IPS-18c (cell line): ENCODE data around the gene ABCA7.

Experiments used
- H3K4me3 ChIP-seq: 2 replicates; pipeline ENCODE4 v1.7.0; 2013; ENCODE audit warnings: low read depth, mild to moderate bottlenecking, low read length, moderate library complexity; ENCODE audit not compliant: insufficient read depth
- H3K9me3 ChIP-seq: one replicate; pipeline ENCODE4 v1.6.1; 2013; ENCODE audit warnings: mild to moderate bottlenecking, low read length, moderate library complexity; ENCODE audit not compliant: control insufficient read depth, insufficient read depth

ABCA7 gene

DNA sequence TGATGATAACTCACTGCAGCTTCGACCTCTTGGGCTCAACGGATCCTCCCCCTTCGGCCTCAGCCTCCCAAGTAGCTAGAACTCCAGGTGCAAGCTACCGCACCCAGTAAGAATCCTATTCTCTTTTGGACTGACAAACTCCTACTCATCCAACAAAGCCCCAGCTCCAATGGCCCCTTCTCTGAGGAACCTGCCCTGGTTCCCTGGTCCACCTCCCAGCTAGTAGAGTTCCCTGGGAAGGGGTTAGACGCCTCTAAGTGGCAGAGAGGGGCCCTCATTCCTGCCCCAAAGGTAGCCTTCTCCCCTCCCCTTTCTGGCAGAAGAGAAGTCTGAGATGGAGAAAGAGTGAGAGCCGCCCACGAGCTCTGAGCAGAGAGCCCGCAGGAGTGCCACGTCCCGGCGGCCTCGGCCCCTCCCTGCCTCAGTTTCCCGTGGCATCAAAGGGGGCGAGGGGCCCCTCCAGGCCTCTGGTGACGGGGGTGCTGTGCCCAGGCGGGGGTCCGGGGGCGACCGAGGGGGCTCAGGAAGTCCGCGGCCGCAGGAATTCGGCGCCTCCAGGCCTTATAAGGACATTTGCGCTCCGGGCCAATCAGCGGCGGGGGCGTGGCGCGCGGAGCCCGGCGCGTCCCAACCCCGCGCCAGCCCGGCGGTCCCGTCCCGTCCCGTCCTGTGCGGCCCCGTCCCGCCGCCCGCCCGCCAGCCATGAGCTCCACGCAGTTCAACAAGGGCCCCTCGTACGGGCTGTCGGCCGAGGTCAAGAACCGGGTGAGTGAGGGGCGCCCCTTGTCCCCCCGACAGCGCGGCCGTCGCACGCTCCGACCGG, 13.7 kb upstream of the ABCA7 start, which contains the start of gene CNN2:
TSS of gene CNN2 (plus strand) at position 649 of the 823 bp plus-strand sequence. CDS start at position 703, 54 bp downstream.
- no peaks in the 10 kb centered on the region for H3K9me3 ChIP-seq

GRCh38 chr19:1026783-1027649, 12.9 kb upstream of the ABCA7 start:
- no peaks in the 10 kb centered on the region for H3K9me3 ChIP-seq
- H3K4me3 ChIP-seq: peak overlapping the region; percentile 94

More for the DNA sequence above, 13.7 kb upstream of the ABCA7 start, which contains the start of gene CNN2:
- peak within 1 kb of the TSS; percentile 94 for H3K4me3 ChIP-seq

GRCh38 chr19:1027650-1028061, 12.3 kb upstream of the ABCA7 start:
- peak overlapping the region; percentile 94 for H3K4me3 ChIP-seq
- H3K9me3 ChIP-seq: no peaks in the 10 kb centered on the region

GRCh38 chr19:1028062-1028926, 11.6 kb upstream of the ABCA7 start:
- H3K4me3 ChIP-seq: peak overlapping the region; percentile 94
- H3K9me3 ChIP-seq: no peaks in the 10 kb centered on the region

GRCh38 chr19:1032264-1032867, 7.5 kb upstream of the ABCA7 start:
- Histone ChIP-seq H3K9me3 (no peaks in the 10 kb centered on the region), H3K4me3 (no peak overlapping the region)

- Histone ChIP-seq H3K4me3 (no peak overlapping the region), H3K9me3 (no peaks in the 10 kb centered on the region)
Measured at GRCh38 chr19:1035998-1036621, 3.8 kb upstream of the ABCA7 start.

DNA sequence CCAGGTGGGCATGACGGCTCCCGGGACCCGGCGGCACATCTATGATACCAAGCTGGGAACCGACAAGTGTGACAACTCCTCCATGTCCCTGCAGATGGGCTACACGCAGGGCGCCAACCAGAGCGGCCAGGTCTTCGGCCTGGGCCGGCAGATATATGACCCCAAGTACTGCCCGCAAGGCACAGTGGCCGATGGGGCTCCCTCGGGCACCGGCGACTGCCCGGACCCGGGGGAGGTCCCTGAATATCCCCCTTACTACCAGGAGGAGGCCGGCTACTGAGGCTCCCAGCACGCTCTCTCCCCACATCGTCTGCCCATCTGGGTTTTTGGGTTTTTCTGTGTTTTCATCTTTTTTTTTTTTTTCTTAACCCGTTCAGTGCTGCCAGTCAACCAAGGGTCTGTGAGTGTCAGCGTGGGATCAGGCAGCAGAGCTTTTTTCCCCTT, 2.3 kb upstream of the ABCA7 start:
- Histone ChIP-seq H3K4me3 (no peak overlapping the region; the same call in 1 of the 2 replicates), H3K9me3 (no peaks in the 10 kb centered on the region)

- peak overlapping the region; percentile 40; the same call in 1 of the 2 replicates for H3K4me3 ChIP-seq
- H3K9me3 ChIP-seq: no peaks in the 10 kb centered on the region
Measured at GRCh38 chr19:1038978-1039645, 795 bp upstream of the ABCA7 start.

- peak overlapping the region; percentile 62 for H3K4me3 ChIP-seq
- no peaks in the 10 kb centered on the region for H3K9me3 ChIP-seq
Measured at GRCh38 chr19:1040476-1041271, 767 bp downstream of the ABCA7 start.

DNA sequence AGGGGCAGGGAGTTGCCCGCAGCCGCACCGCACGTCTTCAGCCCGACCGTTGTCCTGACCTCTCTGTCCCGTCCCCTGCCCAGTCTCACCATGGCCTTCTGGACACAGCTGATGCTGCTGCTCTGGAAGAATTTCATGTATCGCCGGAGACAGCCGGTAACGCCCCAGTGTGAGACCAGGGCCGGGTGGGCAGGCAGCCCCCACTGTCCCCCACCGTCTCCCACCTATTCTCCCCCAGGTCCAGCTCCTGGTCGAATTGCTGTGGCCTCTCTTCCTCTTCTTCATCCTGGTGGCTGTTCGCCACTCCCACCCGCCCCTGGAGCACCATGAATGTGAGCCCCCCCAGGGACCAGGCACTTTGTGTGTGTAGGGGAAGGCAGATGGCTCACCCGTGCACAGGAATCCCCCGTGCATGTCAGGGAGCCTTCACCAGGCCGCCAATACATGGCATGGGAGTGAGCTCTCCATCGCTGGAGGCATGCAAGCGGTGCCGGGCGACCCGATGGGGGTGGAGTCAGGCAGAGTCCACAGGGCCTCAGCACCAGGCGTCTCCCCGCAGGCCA, 1.4 kb downstream of the ABCA7 start:
- no peaks in the 10 kb centered on the region for H3K9me3 ChIP-seq
- peak overlapping the region; percentile 25; the same call in 1 of the 2 replicates for H3K4me3 ChIP-seq

- no peak overlapping the region for H3K4me3 ChIP-seq
Measured at GRCh38 chr19:1041835-1042685, 2.2 kb downstream of the ABCA7 start.

GRCh38 chr19:1042689-1043511, 3.0 kb downstream of the ABCA7 start:
- no peak overlapping the region for H3K4me3 ChIP-seq
- H3K9me3 ChIP-seq: no peaks in the 10 kb centered on the region

More at GRCh38 chr19:1041835-1042685, 2.2 kb downstream of the ABCA7 start:
- H3K9me3 ChIP-seq: no peaks in the 10 kb centered on the region

- H3K9me3 ChIP-seq: no peaks in the 10 kb centered on the region
- no peak overlapping the region for H3K4me3 ChIP-seq
Measured at GRCh38 chr19:1045247-1045603, 5.3 kb downstream of the ABCA7 start.
